Fibroblast of mammary gland (primary cell): ENCODE results near the gene CERKL.
A peak's percentile ranks its signal among the peaks of the same experiment; 100 is the strongest.

Experiments used
- DNase-seq: peaks from one replicate; pipeline ENCODE4 v3.0.0-alpha.2; 2010; ENCODE audit warnings: low read depth
- H3K4me3 ChIP-seq: 2 replicates; pipeline ENCODE4 v1.5.1; 2011; ENCODE audit warnings: low read depth, mild to moderate bottlenecking, low read length, moderate library complexity; ENCODE audit not compliant: control insufficient read depth
- TF ChIP-seq, protein P1 (sequence below): conservative IDR thresholded peaks from 2 replicates; pipeline ENCODE4 v1.5.1; 2011; ENCODE audit warnings: low read depth, low read length, inconsistent platforms; ENCODE audit not compliant: control insufficient read depth, insufficient read depth

The CERKL gene

GRCh38 chr2:181643151-181643550 lies 13.8 kb downstream of the CERKL start:
- H3K4me3 ChIP-seq: no peak overlapping the region
- no peak for DNase-seq
- TF ChIP-seq, protein P1, sequence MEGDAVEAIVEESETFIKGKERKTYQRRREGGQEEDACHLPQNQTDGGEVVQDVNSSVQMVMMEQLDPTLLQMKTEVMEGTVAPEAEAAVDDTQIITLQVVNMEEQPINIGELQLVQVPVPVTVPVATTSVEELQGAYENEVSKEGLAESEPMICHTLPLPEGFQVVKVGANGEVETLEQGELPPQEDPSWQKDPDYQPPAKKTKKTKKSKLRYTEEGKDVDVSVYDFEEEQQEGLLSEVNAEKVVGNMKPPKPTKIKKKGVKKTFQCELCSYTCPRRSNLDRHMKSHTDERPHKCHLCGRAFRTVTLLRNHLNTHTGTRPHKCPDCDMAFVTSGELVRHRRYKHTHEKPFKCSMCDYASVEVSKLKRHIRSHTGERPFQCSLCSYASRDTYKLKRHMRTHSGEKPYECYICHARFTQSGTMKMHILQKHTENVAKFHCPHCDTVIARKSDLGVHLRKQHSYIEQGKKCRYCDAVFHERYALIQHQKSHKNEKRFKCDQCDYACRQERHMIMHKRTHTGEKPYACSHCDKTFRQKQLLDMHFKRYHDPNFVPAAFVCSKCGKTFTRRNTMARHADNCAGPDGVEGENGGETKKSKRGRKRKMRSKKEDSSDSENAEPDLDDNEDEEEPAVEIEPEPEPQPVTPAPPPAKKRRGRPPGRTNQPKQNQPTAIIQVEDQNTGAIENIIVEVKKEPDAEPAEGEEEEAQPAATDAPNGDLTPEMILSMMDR: no peak

DNA sequence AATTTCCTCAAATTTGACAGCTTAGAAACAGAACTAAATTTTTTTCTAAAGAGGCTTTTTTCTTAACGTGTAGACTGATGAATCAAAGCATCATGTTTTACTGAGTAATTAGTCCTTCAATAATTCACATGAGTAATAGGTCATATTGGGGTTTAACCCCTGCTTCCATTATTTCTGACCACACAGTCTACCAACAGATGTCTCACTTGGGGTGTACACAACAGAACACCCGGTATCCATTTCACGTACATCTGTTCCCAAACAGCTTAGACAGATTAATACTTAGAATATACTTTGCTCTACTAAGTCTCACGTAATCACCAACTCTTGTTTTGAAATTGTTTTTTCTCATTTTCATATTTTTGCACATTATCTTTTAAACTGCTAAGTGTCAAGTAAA lies 14.8 kb downstream of the CERKL start:
- H3K4me3 ChIP-seq: no peak overlapping the region
- DNase-seq: peak; percentile 53
- TF ChIP-seq, protein P1: no peak

DNA sequence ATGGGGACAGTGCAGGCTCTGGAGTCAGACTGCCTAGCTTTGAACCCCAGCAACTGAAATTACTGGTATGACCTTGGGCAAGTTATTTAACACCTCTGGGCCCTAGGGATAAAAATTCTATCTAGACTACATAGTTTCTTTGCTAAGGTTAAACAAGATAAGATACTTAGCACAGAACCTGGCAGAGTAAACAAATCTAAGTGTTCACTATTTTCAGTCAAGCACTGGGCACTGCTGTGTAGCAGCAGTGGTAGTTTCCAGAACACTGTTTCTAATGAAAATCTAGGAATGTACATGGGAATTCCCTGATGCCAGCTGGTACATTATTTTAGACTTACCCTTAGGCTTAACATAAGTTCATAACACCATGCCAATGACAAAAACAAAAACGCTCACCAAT lies 17.2 kb downstream of the CERKL start:
- no peak overlapping the region for H3K4me3 ChIP-seq
- no peak for DNase-seq
- TF ChIP-seq, protein P1: no peak

DNA sequence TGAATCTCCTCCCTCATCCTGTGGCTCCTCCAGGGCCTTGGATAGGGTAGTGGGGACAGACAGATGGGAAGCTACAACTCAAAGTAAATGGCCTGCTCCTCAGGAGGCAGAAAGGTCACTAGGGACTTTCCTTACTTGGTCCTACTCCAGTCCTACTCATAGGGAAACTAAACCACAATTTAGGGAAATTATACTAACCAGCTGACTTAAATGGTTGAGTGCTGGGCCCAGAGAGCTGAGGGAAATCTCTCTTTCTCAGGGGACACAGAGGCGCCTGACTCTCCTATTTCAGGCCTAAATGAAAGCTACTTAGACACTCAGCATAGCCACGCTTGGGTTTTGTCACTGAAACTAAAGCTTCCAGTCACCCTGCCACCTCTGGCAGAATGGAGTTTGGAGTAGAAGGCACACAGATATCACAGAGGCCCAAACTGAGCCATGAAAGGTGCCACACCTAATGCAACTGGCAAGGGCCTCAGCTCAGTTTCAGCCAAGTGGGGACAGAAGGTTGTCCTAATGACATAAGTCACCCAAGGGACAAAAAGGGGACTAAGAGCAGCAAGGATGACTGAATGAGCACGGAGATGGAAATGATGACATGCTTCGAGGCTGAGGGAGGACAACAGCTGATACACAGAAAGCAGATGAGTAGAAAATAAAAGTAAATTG lies 24.0 kb downstream of the CERKL start:
- TF ChIP-seq, protein P1: no peak
- no peak for DNase-seq
- H3K4me3 ChIP-seq: no peak overlapping the region

DNA sequence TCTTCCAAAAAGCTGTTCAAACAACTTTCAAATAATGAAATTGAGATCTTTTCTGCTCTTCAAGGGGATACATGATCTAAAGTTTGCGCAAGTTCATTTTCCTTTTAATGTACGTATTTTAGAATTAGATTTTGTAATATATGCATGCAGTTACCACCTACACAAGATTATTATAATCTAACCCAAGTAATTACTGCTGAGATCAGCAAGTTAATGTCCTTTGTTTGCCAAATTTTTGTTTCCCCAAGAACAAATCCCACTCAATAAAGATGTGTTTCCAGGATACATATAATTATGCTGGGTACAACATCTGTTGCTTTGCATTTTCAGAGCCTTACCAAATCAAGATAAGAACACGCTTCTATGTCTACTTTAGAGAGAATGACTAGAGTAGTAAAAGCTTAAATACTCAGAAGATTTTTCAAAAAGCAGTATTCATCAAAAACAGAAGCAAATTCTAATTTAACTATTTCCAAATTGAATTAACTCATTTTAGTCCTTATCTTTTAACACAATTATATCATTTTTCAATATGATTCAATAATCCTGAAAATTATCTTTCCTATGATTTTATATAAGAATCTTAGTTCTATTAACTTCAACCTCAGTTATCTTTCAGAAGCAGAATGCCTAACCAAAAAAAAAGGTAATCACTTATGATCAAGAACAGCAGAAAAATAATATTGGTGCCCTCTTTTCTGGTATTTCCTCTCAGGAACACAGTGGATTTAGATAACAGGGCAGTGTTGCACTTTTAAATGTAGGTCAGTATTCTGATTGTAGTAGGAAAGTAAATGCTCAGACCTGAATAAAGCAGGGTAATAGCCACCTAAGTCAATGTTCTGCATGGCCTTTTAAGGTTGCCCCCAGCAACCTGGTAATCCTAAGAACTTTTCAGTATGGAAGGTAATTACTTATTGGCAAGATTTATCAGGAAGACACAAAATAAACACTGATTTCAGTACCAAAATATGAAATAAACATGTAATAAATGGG lies 28.0 kb downstream of the CERKL start:
- no peak overlapping the region for H3K4me3 ChIP-seq
- TF ChIP-seq, protein P1: no peak
- DNase-seq: no peak

- H3K4me3 ChIP-seq: no peak overlapping the region
- TF ChIP-seq, protein P1: no peak
- peak; percentile 82 for DNase-seq
These were observed 29.4 kb downstream of the CERKL start for GRCh38 chr2:181627545-181627944.
